GM10248 (cell line): ENCODE results near the gene GMPPB.
"Not testable (repeated sequence)": the region's sequence is repeated elsewhere in the genome, so short reads cannot be mapped to it uniquely, and the experiment has no call there.

Source experiments
- CTCF ChIA-PET: fragments of 300-600 bp; sonication (Branson Sonifier 250); formaldehyde crosslinking; extraction: SDS; loops from one replicate; lab custom pipeline; 2021; ENCODE audit warnings: antibody characterized with exemption; lab: Yijun Ruan, JAX
- POLR2A ChIA-PET: fragments of 350-650 bp; sonication (Branson Sonifier 250); formaldehyde crosslinking; extraction: SDS; loops from one replicate; lab custom pipeline; 2020; ENCODE audit warnings: antibody characterized with exemption; lab: Yijun Ruan, JAX
- DNase-seq: peaks from one replicate; pipeline ENCODE4 v3.0.0; 2012; ENCODE audit errors: extremely low spot score
- CTCF ChIP-seq: IDR thresholded peaks from 2 replicates; pipeline ENCODE4 v1.5.1; 2012; ENCODE audit warnings: mild to moderate bottlenecking, low read depth; ENCODE audit errors: extremely low read depth, missing control alignments, control extremely low read depth

The GMPPB gene

GRCh38 chr3:49689046-49689907, 34.5 kb downstream of the GMPPB start, which contains the start of the genes MST1 and RNF123:
MST1 (minus strand) TSS chr3:49689474; CDS start chr3:49688691, 783 bp downstream.
RNF123 (plus strand) TSS chr3:49689557; CDS start chr3:49691166, 1,609 bp downstream.
- peak; percentile 31 for TF ChIP-seq CTCF
- CTCF ChIA-PET, result interaction anchor here (0.6 to 1.3 kb wide), 3 partner anchors 29 to 448 kb away, joined by 3 to 4 read pairs (median 3); no protein-coding TSS in a partner anchor
- DNase-seq, result peak; percentile 93
- POLR2A ChIA-PET, result no interaction called here

GRCh38 chr3:49688338-49689045, 35.3 kb downstream of the GMPPB start:
- DNase-seq, POLR2A ChIA-PET: not testable (repeated sequence)
- CTCF ChIA-PET, result interaction anchor here (0.9 to 1.3 kb wide), 2 partner anchors 10 to 149 kb away, joined by 3 to 4 read pairs; no protein-coding TSS in a partner anchor

- CTCF ChIA-PET, POLR2A ChIA-PET, DNase-seq: not testable (repeated sequence)
These were observed 36.3 kb downstream of the GMPPB start for GRCh38 chr3:49687424-49687795.

GRCh38 chr3:49686769-49687423, 36.9 kb downstream of the GMPPB start:
- CTCF ChIA-PET, DNase-seq, POLR2A ChIA-PET: not testable (repeated sequence)

- POLR2A ChIA-PET, DNase-seq, CTCF ChIA-PET: not testable (repeated sequence)
These were observed 37.4 kb downstream of the GMPPB start for GRCh38 chr3:49686346-49686745.

GRCh38 chr3:49685846-49686245, 37.9 kb downstream of the GMPPB start:
- DNase-seq, POLR2A ChIA-PET, CTCF ChIA-PET: not testable (repeated sequence)

- POLR2A ChIA-PET, DNase-seq, CTCF ChIA-PET: not testable (repeated sequence)
These were observed 38.6 kb downstream of the GMPPB start for GRCh38 chr3:49685103-49685502.

- POLR2A ChIA-PET, DNase-seq, CTCF ChIA-PET: not testable (repeated sequence)
These were observed 39.3 kb downstream of the GMPPB start for GRCh38 chr3:49684453-49684852.

GRCh38 chr3:49683162-49683561, 40.6 kb downstream of the GMPPB start:
- TF ChIP-seq CTCF, result no peak
- ChIA-PET CTCF (interaction anchor here (1.1 to 3.2 kb wide), 2 partner anchors 11 to 144 kb away, joined by 3 to 14 read pairs; no protein-coding TSS in a partner anchor), POLR2A (interaction anchor here (0.5 kb wide), 1 partner anchor 134 kb away, joined by 7 read pairs; no protein-coding TSS in a partner anchor)
- no peak for DNase-seq

- ChIA-PET CTCF (interaction anchor here (3.2 kb wide), 1 partner anchor 142 kb away, joined by 14 read pairs; no protein-coding TSS in a partner anchor), POLR2A (no interaction called here)
- no peak for TF ChIP-seq CTCF
- DNase-seq, result no peak
These were observed 42.2 kb downstream of the GMPPB start for GRCh38 chr3:49681543-49681942.
